IPS-11a (cell line): ENCODE results near the gene IGF2R.

Source experiments
- H3K4me3 ChIP-seq: one replicate; pipeline ENCODE4 v1.5.1; 2013; ENCODE audit warnings: low read depth, low read length, control low read depth

The IGF2R gene

DNA sequence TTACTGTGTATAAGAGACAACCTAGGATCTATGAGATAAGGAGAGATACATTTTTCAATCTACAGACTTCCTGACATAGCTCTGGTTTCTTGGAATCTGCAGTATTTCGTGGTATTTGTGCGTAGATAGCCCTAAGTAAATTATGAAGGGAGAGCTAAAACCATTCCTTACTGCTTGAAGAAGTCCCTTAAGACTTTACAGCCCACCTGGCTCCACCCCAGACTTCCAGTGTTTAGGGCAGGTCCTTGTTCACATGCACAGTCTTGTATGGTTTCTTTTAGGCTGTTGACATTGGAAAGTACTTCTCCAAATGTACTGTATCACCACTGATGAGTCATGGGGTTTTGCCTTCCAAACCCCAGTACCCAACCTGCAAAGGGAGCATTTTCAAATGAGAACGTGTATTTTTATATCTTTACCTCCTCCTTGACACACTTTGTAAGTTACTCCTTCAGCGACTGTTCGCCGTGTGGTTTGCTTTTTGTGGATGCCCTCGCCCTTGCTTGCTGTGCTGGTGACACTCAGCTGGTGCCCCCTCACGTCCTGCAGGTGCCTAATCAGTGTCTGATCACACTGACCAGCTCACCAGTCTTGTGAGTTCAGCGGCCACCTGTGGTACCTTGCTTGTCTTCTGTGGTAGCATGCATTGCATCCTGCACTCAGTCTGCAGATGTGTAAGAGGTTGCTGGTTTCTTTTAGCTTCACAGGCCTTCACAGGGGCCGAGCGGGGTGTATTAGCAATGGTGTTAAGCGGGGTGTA lies 73.3 kb downstream of the IGF2R start:
- no peak overlapping the region for H3K4me3 ChIP-seq

DNA sequence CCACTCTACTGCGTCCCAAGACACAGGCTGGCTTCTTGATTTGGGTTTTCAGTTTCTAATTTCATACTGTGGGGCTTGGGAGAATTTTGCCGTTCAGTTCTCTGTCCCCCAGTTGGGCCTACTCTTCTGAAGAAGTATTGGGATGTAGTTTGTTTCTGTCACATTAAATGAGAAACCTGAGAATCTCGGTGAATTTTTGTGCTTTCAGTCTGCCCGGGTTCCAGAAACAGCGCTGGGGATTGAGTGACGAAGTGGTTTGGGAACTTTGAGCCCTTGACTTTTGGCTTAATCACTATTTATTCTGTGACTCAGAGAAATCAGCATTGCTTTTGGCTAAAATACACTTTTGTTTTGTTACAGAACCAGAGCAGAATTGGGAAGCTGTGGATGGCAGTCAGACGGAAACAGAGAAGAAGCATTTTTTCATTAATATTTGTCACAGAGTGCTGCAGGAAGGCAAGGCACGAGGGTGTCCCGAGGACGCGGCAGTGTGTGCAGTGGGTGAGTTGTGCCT lies 74.0 kb downstream of the IGF2R start:
- no peak overlapping the region for H3K4me3 ChIP-seq

DNA sequence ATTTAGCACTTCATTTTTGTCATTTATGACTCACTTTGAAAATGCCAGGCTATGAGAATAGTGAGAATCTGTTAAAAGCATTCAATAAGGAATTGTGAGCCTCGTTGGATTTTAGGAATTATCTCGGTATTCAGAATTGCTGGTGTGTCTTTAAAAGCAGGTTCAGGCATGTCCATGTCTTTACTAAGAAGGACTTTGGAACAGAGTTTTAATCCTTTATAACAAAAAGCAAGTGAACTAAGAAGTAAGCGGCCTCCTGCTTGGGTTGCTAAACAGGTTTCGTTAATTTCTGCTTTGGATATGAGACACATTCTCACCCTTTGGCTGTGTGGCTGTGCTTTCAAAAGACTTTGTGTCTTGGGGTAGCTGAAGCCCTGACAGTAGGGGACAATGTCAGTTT lies 74.9 kb downstream of the IGF2R start:
- H3K4me3 ChIP-seq = no peak overlapping the region

DNA sequence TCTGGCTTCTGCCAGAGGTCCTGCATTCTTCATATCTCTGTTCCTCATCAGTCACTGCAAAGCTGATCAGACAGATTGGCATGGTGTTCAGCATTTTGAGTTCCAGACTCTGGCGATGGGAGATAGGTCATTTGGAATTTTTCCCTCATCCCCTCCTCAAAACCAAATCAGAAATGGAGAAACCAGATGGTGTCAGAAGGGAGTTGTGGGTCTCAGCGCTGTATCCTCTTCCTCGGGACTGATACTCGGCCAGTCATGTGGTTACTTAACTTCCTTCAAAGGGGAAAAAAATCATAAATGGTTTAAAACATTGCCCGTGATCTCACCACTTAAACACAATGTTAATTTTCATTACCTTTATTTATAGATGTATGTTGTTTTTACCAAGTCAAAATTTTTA lies 75.8 kb downstream of the IGF2R start:
- H3K4me3 ChIP-seq = no peak overlapping the region

DNA sequence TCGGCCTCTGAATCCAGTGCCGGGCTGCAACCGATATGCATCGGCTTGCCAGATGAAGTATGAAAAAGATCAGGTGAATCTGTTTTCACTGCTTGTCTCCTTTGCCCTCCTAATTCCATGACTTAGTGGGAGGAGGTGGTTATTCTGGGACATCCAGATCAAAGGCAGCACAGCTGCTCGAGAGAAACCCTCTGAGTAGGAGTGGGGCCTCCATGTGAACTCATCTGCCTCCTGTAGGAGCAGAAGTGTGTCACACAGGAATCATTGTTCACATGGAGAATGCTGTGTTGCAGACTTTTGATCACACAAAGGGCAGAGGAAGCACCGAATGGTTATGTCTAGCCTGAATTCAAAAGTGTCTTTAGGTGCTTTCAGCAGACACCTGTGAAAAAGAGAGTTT lies 79.6 kb downstream of the IGF2R start:
- no peak overlapping the region for H3K4me3 ChIP-seq

DNA sequence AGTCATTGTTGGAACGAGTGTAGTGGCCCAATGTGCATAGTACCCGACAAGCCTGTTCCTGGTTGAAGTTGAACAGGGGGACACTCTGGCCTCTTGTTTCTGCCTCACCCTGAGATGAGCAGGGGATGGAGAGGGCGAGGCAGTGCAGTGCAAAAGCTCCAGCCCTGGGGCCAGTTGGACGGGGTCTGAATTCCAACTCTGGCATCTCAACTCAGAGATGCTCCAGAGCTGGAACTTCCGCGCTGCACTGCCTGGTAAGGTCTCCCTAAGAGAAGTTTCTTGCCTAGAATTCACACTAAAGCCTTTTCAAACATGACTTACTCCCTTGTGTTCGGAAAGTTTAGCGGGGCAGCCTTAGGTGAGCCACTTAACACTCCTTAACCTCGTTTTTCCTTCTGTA lies 80.5 kb downstream of the IGF2R start:
- no peak overlapping the region for H3K4me3 ChIP-seq

DNA sequence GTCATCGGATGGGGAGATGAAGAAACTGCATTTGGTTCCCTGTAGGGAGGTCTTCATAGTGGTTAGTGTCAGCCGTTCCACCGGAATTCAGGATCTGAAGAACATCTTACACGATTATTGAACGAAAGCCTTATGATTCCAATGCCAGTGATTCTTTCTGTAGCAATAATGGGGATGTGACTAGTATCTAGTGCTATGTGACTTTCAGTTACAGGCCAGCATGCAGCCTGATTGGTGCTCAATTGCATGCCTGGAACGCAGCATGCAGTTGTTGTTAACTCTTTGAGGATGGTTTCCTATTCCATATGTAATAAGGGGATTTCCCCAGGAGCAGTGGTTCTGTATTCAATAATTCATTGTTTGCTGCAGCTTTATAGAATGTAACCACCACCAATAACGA lies 81.1 kb downstream of the IGF2R start:
- H3K4me3 ChIP-seq = no peak overlapping the region

DNA sequence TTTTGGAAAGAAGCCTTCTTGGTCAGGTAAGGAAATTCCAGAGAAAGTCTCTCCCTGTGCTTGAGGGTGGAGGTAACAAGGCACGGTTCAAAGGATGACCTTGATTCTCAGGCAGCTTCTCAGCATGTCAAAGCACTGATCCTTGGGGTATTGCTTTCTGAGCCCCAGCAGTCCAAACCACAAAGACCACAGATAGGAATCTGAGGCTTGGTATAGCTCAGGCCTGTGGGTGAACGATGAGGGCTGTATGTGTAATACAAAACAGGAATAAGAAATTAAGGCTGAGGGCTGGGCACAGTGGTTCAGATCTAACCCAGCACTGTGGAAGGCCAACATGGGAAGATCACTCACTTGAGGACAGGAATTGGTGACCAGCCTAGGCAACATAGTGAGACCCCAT lies 82.5 kb downstream of the IGF2R start:
- H3K4me3 ChIP-seq = no peak overlapping the region

DNA sequence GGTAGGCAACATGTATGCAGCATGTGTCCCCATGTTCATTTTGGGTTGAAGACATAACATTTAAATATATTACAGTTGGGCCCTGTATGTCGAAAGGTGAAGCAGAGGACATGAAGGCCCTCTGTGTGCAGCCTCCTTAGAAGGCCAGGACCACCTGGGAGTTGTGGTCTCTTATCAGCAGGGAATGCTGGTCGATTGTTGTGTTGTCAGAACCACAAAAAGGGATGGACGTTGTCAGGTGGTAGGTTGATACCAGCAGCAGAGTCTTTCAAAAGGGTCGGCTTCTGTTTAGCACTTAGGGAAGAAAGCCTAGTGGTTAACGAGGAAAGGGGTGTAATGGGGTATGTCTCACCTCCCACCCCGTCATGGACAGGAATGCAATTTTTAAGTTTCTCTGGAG lies 85.4 kb downstream of the IGF2R start:
- no peak overlapping the region for H3K4me3 ChIP-seq

DNA sequence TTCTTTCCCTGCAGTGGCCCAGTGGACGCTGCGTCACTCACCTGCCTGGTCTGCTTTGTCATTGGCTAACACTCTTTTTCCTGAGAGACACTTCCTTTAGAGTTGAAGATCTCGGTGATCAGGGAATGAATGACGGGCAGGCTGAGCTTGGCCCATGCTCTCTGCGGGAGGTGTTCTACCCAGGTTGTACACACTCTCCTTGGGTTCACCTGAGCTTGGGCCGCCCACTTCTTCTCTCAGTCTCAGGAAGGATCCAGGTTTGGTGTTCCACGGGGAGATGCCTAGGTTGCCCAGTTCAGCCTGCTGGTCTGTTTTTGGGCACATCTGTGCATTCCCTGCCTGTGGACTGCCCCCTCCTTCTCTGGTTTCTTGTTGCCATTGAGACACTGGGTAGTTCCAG lies 86.0 kb downstream of the IGF2R start:
- H3K4me3 ChIP-seq = no peak overlapping the region

DNA sequence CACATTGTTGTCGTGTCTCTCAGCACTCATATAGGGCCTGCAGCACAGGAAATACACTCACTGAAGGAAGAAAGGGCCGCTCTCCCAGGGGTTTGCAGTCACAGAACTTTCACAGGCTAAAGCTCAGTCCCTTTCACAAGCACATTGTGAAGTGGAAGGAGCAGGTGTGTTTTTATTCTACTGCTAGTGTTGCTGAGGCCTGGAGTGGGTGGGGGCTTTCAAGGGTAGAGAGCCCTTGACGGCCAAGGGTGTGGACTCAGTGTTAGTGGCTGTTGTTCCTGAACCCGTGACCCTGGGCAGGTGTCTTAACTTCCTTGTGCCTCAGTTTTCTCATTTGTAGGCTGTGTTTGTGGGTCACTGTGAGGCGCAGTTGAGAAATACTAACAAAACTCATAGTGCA lies 86.5 kb downstream of the IGF2R start:
- H3K4me3 ChIP-seq = no peak overlapping the region

DNA sequence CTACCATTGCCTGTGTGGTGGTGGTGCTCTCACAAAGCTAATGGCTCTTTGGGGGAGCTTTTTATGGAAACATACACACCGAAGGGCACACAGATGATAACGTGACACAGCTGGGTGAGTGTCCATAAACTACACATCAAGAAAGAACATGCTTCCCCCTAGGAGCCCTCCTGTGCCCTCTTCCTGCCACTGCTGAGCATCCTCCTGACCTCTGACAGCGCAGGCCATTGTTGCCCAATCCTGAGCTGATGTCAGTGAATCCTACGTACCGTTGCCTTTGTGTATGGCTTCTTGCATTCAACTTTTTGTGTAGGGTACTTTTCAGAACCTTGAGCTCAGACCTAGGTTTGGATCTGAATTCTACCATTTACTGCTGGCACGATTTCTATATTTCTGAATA lies 86.9 kb downstream of the IGF2R start:
- H3K4me3 ChIP-seq = no peak overlapping the region

DNA sequence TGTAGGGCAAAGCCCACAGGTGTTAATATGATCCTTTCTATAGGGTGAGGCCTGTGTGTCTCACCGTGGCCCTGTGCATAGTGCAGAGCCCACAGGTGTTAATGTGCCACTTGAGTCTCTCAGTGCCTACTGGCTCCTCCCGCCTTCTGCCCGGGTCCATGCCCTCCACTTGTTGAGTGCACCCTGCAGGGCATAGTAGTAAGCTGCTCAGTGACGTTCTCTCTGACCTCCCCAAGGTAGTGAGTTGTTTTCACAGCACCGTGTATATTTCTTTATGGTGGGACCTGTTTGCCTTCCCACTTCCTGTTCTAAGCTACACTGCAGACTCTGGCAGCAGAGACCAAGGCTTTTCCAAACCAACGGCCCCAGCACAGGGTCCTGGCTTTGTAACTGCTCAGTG lies 88.2 kb downstream of the IGF2R start:
- no peak overlapping the region for H3K4me3 ChIP-seq

DNA sequence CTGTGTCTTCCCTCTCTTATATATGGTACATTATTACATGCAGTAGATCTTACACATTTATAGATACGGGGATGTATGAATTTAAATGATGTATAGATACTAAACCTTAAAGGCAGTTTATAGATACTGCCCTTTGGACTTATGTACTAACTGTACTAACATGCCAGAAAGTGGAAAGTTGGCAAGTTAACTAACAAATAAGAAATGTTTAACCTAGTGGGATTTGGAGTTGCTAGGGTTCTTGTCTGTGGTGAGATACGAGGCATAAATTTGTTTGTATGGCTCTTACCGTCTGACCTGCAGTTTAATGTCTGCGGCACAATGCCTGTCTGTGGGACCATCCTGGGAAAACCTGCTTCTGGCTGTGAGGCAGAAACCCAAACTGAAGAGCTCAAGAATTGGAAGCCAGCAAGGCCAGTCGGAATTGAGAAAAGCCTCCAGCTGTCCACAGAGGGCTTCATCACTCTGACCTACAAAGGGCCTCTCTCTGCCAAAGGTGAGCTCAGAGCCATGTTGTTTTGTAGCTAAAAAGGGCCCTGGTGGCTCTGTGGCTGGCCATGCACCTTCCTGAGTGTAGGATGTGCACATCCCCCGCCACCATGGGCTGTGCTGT lies 89.8 kb downstream of the IGF2R start:
- H3K4me3 ChIP-seq = no peak overlapping the region

DNA sequence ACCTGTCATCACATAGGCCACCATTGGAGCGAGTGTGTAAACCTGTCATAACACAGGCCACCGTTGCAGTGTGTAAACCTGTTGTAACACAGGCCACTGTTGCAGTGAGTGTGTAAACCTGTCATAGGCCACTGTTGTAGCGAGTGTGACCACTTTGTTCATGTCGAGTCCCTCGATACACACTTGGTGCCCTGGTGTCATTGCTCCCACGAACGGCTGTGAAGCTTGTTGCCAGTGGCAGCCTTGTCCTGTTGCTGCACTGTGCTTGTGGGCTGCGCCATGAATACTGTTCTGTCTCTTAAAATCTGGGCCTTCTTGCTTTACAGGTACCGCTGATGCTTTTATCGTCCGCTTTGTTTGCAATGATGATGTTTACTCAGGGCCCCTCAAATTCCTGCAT lies 91.3 kb downstream of the IGF2R start:
- no peak overlapping the region for H3K4me3 ChIP-seq

DNA sequence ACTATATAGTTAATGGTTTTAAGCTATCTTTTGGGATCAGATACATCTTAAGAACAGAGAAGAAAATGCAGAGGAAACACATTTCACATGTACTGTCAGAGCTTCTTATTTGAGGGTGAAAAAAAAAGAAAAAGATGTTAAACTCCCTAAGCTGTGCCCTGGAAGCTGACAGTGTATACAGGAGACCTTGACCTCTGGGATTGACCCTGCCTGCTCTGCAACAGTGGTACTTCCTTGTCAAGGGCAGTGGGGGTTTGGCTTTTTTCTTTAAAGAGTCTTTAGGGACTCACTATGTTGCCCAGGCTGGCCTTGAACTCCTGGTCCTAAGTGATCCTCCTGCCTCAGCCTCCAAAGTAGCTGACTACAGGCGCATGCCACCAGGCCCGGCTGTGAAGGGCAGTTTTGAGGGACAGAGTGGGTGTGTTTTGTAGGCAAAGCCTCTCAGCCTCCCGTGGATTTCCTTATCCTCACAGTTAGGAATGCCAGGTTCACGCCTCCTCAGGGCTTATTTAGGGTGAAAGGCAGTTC lies 92.1 kb downstream of the IGF2R start:
- H3K4me3 ChIP-seq = no peak overlapping the region

DNA sequence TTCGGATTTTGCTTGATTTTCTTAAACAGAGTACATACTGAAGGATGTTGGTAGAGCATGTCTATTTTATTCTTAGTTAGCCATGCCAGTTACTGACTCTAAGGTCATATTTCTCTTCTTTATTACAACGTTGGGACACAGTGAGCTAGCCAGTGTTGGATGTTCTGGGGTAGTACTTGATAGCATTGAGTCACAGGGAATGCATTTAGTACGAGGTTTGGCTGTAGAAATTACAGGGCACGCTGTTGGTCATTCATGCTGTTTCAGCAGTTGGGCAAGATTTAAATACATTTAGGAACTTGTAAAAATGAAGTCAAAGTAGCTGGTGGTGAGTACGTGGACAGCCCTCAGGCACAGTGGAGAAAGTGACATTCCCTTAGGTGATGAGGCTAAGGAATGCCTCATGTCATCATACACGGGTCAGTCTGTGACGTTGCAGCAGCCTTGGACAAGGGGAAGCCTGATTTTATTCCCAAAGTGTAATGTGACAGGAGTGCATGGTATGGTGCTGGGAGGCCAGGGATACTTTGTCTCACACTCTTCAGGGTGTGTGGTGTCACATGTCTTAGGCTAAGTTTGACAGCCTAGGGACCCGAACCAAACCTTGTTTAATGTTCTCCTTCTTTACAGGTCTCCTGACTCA lies 95.0 kb downstream of the IGF2R start:
- no peak overlapping the region for H3K4me3 ChIP-seq

DNA sequence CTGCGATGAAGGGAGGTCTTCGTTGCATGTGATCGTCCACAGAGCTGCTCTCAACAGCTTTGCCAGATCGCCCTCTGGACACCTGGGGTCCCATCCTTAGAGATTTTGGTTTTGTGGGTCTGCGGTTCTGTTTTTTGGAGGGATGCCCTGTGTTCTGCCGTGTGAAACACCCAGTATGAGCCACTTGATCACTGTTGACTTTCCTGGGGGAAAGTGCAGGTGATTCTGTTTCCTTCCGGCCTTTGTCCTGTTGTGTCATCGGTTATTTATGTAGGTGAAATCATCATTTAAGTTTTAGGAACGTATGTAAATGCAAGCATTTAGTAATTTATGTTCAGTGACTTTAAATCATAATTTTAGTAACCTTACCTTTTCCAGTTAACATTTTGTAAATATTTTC lies 96.3 kb downstream of the IGF2R start:
- H3K4me3 ChIP-seq = no peak overlapping the region

DNA sequence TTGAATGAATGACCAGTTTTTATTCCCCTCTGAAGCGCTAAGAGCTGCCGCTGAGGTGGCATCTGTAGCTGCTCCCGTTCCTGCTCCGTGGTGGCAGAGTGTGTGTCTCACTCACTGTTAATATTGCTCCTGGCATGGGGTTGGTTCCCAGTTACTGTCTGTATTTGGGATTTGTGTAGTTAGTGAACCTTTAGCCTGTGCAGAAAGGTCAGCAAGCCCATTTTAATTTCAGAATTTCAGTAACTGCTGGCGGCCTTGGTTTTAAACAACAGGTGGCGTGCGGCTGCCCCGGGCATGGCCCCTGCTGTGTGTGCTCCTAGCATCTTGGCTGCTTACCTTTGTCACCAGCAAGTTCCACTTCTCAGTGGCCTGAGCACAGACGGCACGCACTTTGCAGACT lies 98.7 kb downstream of the IGF2R start:
- H3K4me3 ChIP-seq = no peak overlapping the region

DNA sequence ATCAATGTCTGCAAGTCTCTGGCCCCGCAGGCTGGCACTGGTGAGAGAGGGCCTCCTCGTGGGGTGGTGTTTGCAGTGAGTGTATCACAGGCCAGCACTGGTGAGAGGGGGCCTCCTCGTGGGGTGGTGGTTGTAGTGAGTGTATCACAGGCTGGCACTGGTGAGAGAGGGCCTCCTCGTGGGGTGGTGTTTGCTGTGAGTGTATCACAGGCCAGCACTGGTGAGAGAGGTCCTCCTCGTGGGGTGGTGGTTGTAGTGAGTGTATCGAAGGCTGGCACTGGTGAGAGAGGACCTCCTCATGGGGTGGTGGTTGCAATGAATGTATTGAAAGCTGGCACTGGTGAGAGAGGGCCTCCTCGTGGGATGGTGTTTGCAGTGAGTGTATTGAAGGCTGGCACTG lies 99.5 kb downstream of the IGF2R start:
- H3K4me3 ChIP-seq = no peak overlapping the region

DNA sequence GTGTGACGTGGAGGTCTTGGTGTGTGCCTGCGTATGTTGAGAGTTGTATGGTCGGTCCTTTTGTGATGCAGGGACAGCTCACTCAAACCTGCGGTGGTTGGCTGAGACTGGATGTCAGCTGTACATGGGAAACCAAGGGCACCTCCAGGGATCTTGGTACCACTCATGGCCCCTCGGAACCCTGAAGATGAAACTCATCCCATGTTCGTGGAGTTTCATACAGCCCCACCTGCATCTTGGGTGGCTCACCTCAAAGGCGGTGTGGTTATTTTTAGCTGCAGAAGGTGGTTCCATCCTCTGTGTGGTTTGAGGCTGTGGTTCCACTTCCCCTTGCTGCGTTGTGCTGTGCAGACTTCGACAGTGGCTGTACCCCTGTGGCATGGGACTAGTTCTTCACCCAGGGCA lies 100.2 kb downstream of the IGF2R start:
- H3K4me3 ChIP-seq = no peak overlapping the region

DNA sequence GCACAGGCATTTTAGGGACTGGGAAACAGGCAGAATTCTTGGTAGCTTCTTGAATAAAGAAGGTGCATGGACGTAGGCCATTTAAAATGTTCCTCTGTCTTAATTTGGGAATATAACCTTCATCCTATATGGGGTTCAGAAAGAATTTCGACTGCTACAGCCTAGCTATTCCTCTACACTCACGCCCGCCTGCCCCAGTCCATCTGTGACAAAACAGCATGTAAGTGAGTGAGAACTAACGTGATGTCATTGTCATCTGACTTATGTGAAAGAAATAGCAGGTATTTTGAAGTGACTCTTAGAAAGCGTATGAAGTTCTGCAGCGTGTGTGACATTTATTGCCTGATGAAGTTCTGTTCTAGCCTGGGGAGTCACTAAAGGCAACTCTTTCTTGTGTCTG lies 100.6 kb downstream of the IGF2R start:
- no peak overlapping the region for H3K4me3 ChIP-seq
